Activated CD4-positive, alpha-beta T cell treated with anti-CD3 and anti-CD28 coated beads for 36 hours (primary cell): ENCODE data around the gene CFAP46. TPM values are rescaled to one million over a fixed set of nuclear protein-coding genes. Genes with fewer than 3 reads are reported as not detected.
"Not testable (repeated sequence)": the region's sequence is repeated elsewhere in the genome, so short reads cannot be mapped to it uniquely, and the experiment has no call there.

Experiments used
- ATAC-seq: fragments of 200-7000 bp; cut with Tn5 transposase; one replicate; pipeline ENCODE4 v1.10.0; 2021; ENCODE audit warnings: mild to moderate bottlenecking, moderate library complexity
- CTCF ChIA-PET: fragments of 350-600 bp; sonication (Branson Sonifier 250); formaldehyde crosslinking; loops from one replicate; lab custom pipeline; 2021; ENCODE audit warnings: antibody characterized with exemption; lab: Charles Lee
- POLR2A ChIA-PET: fragments of 350-600 bp; sonication (Branson Sonifier 250); formaldehyde crosslinking; loops from one replicate; lab custom pipeline; 2021; ENCODE audit warnings: antibody characterized with exemption, inconsistent platforms; lab: Charles Lee
- DNase-seq: peaks from one replicate; pipeline ENCODE4 v3.0.0-alpha.2; 2020
- H3K27ac Mint-ChIP-seq: one replicate; pipeline ENCODE4 v1.8.0; 2021; ENCODE audit warnings: mixed read lengths
- H3K27me3 Mint-ChIP-seq: one replicate; pipeline ENCODE4 v1.8.0; 2021; ENCODE audit warnings: mixed read lengths
- H3K36me3 Mint-ChIP-seq: one replicate; pipeline ENCODE4 v1.8.0; 2021; ENCODE audit warnings: low read depth, mixed read lengths
- H3K4me1 Mint-ChIP-seq: one replicate; pipeline ENCODE4 v1.8.0; 2021; ENCODE audit warnings: mixed read lengths
- H3K4me3 Mint-ChIP-seq: one replicate; pipeline ENCODE4 v1.8.0; 2021; ENCODE audit warnings: mild to moderate bottlenecking, moderate library complexity, mixed read lengths
- H3K9me3 Mint-ChIP-seq: one replicate; pipeline ENCODE4 v1.8.0; 2021; ENCODE audit warnings: low read depth, mixed read lengths
- intact Hi-C, 2 experiments: fragments of 100-400 bp; cut with DNase I in 1 of 2; cut with micrococcal nuclease in 1 of 2; formaldehyde crosslinking; loops; one replicate each; pipeline versions ENCODE4 v1.14.2 to v1.15.1; 2022 to 2024; cut with DNase I, micrococcal nuclease
- total RNA-seq, 2 experiments: library from RNA; stranded (reverse); gene quantifications; one replicate each; pipeline ENCODE4 v1.2.3, GENCODE V29; 2021

Gene CFAP46
- total RNA-seq, 2 experiments from 2014 or later = 0.16 to 0.21 TPM

DNA sequence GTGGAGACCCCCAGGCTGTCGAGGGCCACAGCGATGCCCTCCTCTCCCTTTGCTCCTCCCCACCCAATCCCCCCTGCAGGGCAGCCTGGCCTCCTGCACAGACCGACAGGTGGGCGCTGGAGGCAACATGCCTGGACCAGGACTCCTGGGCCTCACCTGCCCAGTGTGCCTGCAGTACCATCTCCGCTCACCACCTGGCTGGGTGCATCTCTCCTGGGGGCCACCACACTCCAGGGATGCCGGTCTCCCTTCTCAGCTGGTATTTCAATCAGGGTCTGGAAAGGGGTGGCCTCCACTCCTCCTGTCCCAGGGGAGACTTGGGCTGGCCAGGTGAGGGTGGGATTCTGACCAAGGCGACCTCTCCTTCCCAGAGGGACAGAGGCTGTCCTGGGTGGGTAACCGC, 17.2 kb upstream of the CFAP46 start:
- H3K4me3 Mint-ChIP-seq = no peak overlapping the region
- H3K36me3 Mint-ChIP-seq = no peaks in the 10 kb centered on the region
- H3K4me1 Mint-ChIP-seq = peaks cover 26% of the 10 kb centered on the region
- H3K27me3 Mint-ChIP-seq = peaks cover 17% of the 10 kb centered on the region
- H3K9me3 Mint-ChIP-seq = no peaks in the 10 kb centered on the region
- CTCF ChIA-PET = no interaction called here
- intact Hi-C loops = no loop called here
- ATAC-seq = no peak
- DNase-seq = no peak
- POLR2A ChIA-PET = no interaction called here
- no peak overlapping the region for H3K27ac Mint-ChIP-seq

- no peak for DNase-seq
- intact Hi-C loops = no loop called here
- no peaks in the 10 kb centered on the region for H3K36me3 Mint-ChIP-seq
- ATAC-seq = no peak
- no peak overlapping the region for H3K27ac Mint-ChIP-seq
- CTCF ChIA-PET = interaction anchor here (0.6 kb wide), 1 partner anchor 896 kb away, joined by 3 read pairs; no protein-coding TSS in a partner anchor
- H3K4me3 Mint-ChIP-seq = no peak overlapping the region
- H3K4me1 Mint-ChIP-seq = peaks cover 26% of the 10 kb centered on the region
- H3K9me3 Mint-ChIP-seq = no peaks in the 10 kb centered on the region
- POLR2A ChIA-PET = no interaction called here
- peaks cover 16% of the 10 kb centered on the region for H3K27me3 Mint-ChIP-seq
Observed at GRCh38 chr10:132958883-132959558, 16.7 kb upstream of the CFAP46 start.

GRCh38 chr10:132957981-132958882, 15.9 kb upstream of the CFAP46 start:
- no peak for ATAC-seq
- intact Hi-C loops = no loop called here
- H3K4me3 Mint-ChIP-seq = no peak overlapping the region
- POLR2A ChIA-PET = no interaction called here
- H3K4me1 Mint-ChIP-seq = peaks cover 19% of the 10 kb centered on the region
- H3K27ac Mint-ChIP-seq = no peak overlapping the region
- H3K9me3 Mint-ChIP-seq = no peaks in the 10 kb centered on the region
- no peak for DNase-seq
- CTCF ChIA-PET = no interaction called here
- peaks cover 14% of the 10 kb centered on the region for H3K27me3 Mint-ChIP-seq
- H3K36me3 Mint-ChIP-seq = no peaks in the 10 kb centered on the region

DNA sequence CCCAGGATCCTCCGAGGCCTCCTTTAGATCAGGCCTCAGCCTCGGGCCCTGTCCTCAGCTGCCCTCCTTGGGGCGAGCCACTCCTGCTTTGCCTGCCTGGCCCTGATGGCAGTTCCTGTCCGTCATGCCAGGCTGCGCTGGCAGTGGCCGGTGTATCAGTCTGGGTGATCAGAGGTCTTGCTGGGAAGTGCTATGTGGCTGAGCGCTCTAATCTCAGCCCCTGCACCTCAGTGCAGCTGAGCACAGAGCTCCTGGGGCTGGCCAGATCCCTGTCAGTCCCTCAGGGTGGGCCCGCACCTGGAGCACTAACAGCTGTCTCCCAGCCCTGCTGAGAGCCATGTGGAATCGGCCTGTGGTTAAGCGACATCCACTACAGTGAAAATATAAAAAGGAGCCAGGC, 14.8 kb upstream of the CFAP46 start:
- Mint-ChIP-seq H3K9me3 (no peaks in the 10 kb centered on the region), H3K4me3 (no peak overlapping the region), H3K4me1 (peaks cover 8% of the 10 kb centered on the region), H3K27me3 (peaks cover 13% of the 10 kb centered on the region), H3K36me3 (no peaks in the 10 kb centered on the region), H3K27ac (no peak overlapping the region)
- intact Hi-C loops = no loop called here
- no peak for ATAC-seq
- DNase-seq = no peak
- ChIA-PET CTCF (interaction anchor here (0.7 kb wide), 1 partner anchor 9 kb away, joined by 3 read pairs; no protein-coding TSS in a partner anchor), POLR2A (no interaction called here)

DNA sequence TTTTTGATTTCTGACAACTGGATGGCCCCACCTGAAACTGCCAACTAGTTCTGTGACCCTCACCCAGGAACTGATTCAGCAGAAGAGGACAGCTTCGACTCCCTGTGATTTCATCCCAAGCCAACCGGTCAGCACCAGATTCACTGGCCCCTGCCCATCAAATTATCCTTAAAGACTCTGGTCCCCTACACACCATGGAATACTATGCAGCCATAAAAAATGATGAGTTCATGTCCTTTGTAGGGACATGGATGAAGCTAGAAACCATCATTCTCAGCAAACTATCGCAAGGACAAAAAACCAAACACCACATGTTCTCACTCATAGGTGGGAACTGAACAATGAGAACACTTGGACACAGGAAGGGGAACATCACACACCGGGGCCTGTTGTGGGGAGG, 13.9 kb upstream of the CFAP46 start:
- H3K4me3 Mint-ChIP-seq, ATAC-seq, POLR2A ChIA-PET, H3K4me1 Mint-ChIP-seq, DNase-seq, H3K36me3 Mint-ChIP-seq, intact Hi-C loops, H3K9me3 Mint-ChIP-seq, H3K27ac Mint-ChIP-seq: not testable (repeated sequence)
- CTCF ChIA-PET = interaction anchor here (0.7 kb wide), 1 partner anchor 8 kb away, joined by 3 read pairs; no protein-coding TSS in a partner anchor
- peaks cover 16% of the 10 kb centered on the region for H3K27me3 Mint-ChIP-seq

- no peaks in the 10 kb centered on the region for H3K36me3 Mint-ChIP-seq
- H3K4me3 Mint-ChIP-seq = no peak overlapping the region
- no peak overlapping the region for H3K27ac Mint-ChIP-seq
- peaks cover 18% of the 10 kb centered on the region for H3K27me3 Mint-ChIP-seq
- CTCF ChIA-PET = no interaction called here
- intact Hi-C loops = no loop called here
- no peaks in the 10 kb centered on the region for H3K9me3 Mint-ChIP-seq
- DNase-seq = no peak
- no peaks in the 10 kb centered on the region for H3K4me1 Mint-ChIP-seq
- ATAC-seq = no peak
- POLR2A ChIA-PET = no interaction called here
Observed at GRCh38 chr10:132955479-132955878, 13.1 kb upstream of the CFAP46 start.

- intact Hi-C loops = no loop called here
- no peak overlapping the region for H3K4me3 Mint-ChIP-seq
- no peaks in the 10 kb centered on the region for H3K9me3 Mint-ChIP-seq
- DNase-seq (no peak), ATAC-seq (no peak)
- no peak overlapping the region for H3K27ac Mint-ChIP-seq
- CTCF ChIA-PET = no interaction called here
- peaks cover 25% of the 10 kb centered on the region for H3K27me3 Mint-ChIP-seq
- H3K36me3 Mint-ChIP-seq = no peaks in the 10 kb centered on the region
- POLR2A ChIA-PET = no interaction called here
- H3K4me1 Mint-ChIP-seq = no peaks in the 10 kb centered on the region
Observed at GRCh38 chr10:132953428-132953827, 11.1 kb upstream of the CFAP46 start.

DNA sequence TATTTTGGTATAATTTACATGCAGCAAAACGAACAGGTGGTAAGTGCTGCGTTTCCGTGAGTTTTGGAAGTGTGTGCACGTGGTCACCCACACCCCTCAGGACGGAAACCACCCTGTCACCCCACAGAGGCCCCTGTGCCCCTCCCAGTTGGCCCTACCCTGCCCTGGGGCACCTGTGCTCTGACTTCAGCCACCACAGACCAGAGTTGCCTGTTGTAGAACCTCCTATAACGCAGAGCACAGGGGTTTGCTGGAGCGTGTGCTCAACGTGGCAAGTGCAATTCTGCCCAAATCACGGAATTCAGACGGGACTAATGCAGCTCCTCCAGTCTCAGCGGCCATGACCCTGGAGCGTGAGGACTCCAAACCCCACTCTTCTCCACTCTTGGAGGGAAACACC, 9.6 kb upstream of the CFAP46 start:
- intact Hi-C loops = no loop called here
- DNase-seq (no peak), ATAC-seq (no peak)
- Mint-ChIP-seq H3K4me1 (no peaks in the 10 kb centered on the region), H3K27me3 (peaks cover 26% of the 10 kb centered on the region), H3K4me3 (no peak overlapping the region), H3K9me3 (no peaks in the 10 kb centered on the region), H3K27ac (no peak overlapping the region), H3K36me3 (no peaks in the 10 kb centered on the region)
- POLR2A ChIA-PET = no interaction called here
- CTCF ChIA-PET = no interaction called here

DNA sequence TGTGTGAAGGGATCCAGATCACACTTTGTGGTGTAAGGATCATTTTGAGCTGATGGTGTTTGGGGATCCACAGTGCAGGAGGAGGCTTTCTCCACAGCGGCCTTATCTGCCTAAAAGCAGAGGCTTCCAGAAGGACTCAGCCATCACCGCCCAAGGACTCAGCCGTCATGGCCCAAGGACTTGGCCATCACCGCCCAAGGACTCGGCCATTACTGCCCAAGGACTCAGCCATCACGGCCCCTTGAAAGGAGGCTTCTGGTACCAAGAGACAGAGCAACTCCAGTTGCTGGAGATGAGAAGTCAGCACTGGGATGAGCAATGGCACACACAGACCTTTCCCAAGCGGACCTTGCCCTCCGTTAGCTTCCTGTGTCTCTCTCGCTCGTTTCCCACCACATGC, 6.0 kb upstream of the CFAP46 start:
- Mint-ChIP-seq H3K27me3 (peaks cover 37% of the 10 kb centered on the region), H3K36me3 (no peaks in the 10 kb centered on the region), H3K4me3 (no peak overlapping the region), H3K4me1 (no peaks in the 10 kb centered on the region), H3K27ac (no peak overlapping the region), H3K9me3 (no peaks in the 10 kb centered on the region)
- CTCF ChIA-PET = interaction anchor here (0.6 kb wide), 1 partner anchor 8 kb away, joined by 3 read pairs; no protein-coding TSS in a partner anchor
- intact Hi-C loops = no loop called here
- DNase-seq (no peak), ATAC-seq (no peak)
- POLR2A ChIA-PET = no interaction called here

GRCh38 chr10:132947843-132948242, 5.5 kb upstream of the CFAP46 start:
- Mint-ChIP-seq H3K27ac (no peak overlapping the region), H3K36me3 (no peaks in the 10 kb centered on the region), H3K27me3 (peaks cover 35% of the 10 kb centered on the region), H3K4me1 (peaks cover under 1% of the 10 kb centered on the region), H3K4me3 (no peak overlapping the region), H3K9me3 (no peaks in the 10 kb centered on the region)
- intact Hi-C loops = no loop called here
- no peak for DNase-seq
- ChIA-PET CTCF (no interaction called here), POLR2A (no interaction called here)
- no peak for ATAC-seq

DNA sequence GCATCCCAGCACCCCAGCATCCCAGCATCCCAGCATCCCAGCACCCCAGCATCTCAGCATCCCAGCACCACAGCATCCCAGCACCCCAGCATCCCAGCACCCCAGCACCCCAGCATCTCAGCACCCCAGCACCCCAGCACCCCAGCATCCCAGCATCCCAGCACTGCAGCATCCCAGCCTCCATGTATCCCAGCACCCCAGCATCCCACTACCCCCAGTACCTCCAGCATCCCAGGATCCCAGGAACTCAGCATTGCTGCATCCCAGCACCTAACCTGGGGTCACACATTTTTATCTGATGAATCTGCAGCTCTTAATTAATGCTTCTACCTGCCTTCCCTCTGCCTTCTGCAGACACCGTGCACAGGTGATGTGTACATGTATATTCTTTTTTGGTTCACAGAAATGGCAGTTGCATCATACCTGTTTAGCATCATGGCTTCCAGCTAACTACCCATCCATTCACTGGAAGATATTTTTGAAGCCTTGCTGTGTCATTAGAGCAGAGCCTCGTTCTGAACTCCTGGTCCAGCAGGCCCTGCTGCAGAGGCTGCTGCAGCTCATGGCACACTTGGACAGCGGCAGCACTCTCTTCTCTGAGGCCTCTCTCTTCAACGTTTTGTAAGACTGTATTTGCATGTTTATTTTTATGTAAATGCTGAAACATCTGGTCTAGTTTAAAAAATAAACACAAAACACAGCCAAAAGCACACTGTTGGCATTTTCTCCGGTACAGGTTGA, 4.6 kb upstream of the CFAP46 start:
- Mint-ChIP-seq H3K9me3 (no peaks in the 10 kb centered on the region), H3K4me1 (peaks cover 3% of the 10 kb centered on the region), H3K27me3 (peaks cover 37% of the 10 kb centered on the region), H3K4me3 (no peak overlapping the region), H3K36me3 (no peaks in the 10 kb centered on the region), H3K27ac (no peak overlapping the region)
- no peak for DNase-seq
- no peak for ATAC-seq
- CTCF ChIA-PET = no interaction called here
- POLR2A ChIA-PET = no interaction called here
- intact Hi-C loops = no loop called here
